Measurements from ENCODE around the gene TMEM258. TPM values are rescaled to one million over a fixed set of nuclear protein-coding genes. Genes with fewer than 3 reads are reported as not detected.

The TMEM258 gene
- polyA plus RNA-seq, 1 of the 3 experiments (the other 2 are of a cell fraction), result 454 TPM

- Histone ChIP-seq H3K27me3 (ENCODE audit: insufficient read depth) (no peaks in the 10 kb centered on the region), H3K9ac (peak overlapping the region; percentile 99), H4K20me1 (ENCODE audit: insufficient read depth) (no peaks in the 10 kb centered on the region; the same call in 1 of the 2 replicates), H2AFZ (ENCODE audit: low read depth) (peak overlapping the region; percentile 85), H3K27ac (ENCODE audit: low read depth in 2 of 2, low read length in 1 of 2) (peak overlapping the region; percentile 99 to 100), H3K4me2 (peak overlapping the region; percentile 91), H3F3A (replicated peaks; ENCODE audit: insufficient read depth) (peaks cover 18% of the 10 kb centered on the region), H3K4me3 (ENCODE audit: low read depth in 2 of 2, low read length in 1 of 2) (peak overlapping the region; percentile 95 to 98), H3K79me2 (ENCODE audit: insufficient read depth) (peaks cover 84% of the 10 kb centered on the region), H3K36me3 (replicated peaks in 1 of 2; ENCODE audit: control insufficient read depth in 1 of 2, insufficient read depth in 2 of 2, low read length in 1 of 2) (peaks cover 23 to 38% of the 10 kb centered on the region in 2 experiments), H3K9me2 (no peaks in the 10 kb centered on the region), H3K9me3 (no peaks in the 10 kb centered on the region), H3K4me1 (ENCODE audit: control insufficient read depth in 1 of 2, insufficient read depth in 2 of 2, low read depth in 1 of 2, low read length in 1 of 2) (peaks cover 5 to 19% of the 10 kb centered on the region in 2 experiments; a peak in 3 of 4 replicates)
- DNase-seq, result peak; percentile 55
- ChIA-PET POLR2A (interaction anchor here (0.7 to 2.3 kb wide), 12 partner anchors 10 to 431 kb away, joined by 3 to 47 read pairs (median 4); partner anchors contain the start of genes FADS1, FADS2 and TMEM138), CTCF (interaction anchor here (1.0 to 12.0 kb wide), 11 partner anchors 10 to 315 kb away, joined by 3 to 285 read pairs (median 4); partner anchors contain the start of genes FADS1 and MYRF)
- no peak for TF ChIP-seq RCOR1 (IDR thresholded peaks at IDR 0.05; ENCODE audit: low read length)
- TF ChIP-seq, protein P1, sequence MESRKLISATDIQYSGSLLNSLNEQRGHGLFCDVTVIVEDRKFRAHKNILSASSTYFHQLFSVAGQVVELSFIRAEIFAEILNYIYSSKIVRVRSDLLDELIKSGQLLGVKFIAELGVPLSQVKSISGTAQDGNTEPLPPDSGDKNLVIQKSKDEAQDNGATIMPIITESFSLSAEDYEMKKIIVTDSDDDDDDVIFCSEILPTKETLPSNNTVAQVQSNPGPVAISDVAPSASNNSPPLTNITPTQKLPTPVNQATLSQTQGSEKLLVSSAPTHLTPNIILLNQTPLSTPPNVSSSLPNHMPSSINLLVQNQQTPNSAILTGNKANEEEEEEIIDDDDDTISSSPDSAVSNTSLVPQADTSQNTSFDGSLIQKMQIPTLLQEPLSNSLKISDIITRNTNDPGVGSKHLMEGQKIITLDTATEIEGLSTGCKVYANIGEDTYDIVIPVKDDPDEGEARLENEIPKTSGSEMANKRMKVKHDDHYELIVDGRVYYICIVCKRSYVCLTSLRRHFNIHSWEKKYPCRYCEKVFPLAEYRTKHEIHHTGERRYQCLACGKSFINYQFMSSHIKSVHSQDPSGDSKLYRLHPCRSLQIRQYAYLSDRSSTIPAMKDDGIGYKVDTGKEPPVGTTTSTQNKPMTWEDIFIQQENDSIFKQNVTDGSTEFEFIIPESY (IDR thresholded peaks at IDR 0.05; ENCODE audit: borderline replicate concordance, low read depth), result no peak
- TF ChIP-seq FOXJ3 (CRISPR knock-in tag; IDR thresholded peaks at IDR 0.05), result no peak
- TF ChIP-seq, protein P2, sequence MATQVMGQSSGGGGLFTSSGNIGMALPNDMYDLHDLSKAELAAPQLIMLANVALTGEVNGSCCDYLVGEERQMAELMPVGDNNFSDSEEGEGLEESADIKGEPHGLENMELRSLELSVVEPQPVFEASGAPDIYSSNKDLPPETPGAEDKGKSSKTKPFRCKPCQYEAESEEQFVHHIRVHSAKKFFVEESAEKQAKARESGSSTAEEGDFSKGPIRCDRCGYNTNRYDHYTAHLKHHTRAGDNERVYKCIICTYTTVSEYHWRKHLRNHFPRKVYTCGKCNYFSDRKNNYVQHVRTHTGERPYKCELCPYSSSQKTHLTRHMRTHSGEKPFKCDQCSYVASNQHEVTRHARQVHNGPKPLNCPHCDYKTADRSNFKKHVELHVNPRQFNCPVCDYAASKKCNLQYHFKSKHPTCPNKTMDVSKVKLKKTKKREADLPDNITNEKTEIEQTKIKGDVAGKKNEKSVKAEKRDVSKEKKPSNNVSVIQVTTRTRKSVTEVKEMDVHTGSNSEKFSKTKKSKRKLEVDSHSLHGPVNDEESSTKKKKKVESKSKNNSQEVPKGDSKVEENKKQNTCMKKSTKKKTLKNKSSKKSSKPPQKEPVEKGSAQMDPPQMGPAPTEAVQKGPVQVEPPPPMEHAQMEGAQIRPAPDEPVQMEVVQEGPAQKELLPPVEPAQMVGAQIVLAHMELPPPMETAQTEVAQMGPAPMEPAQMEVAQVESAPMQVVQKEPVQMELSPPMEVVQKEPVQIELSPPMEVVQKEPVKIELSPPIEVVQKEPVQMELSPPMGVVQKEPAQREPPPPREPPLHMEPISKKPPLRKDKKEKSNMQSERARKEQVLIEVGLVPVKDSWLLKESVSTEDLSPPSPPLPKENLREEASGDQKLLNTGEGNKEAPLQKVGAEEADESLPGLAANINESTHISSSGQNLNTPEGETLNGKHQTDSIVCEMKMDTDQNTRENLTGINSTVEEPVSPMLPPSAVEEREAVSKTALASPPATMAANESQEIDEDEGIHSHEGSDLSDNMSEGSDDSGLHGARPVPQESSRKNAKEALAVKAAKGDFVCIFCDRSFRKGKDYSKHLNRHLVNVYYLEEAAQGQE (IDR thresholded peaks at IDR 0.05; ENCODE audit: low read depth, low read length), result no peak
- TF ChIP-seq MXI1 (IDR thresholded peaks at IDR 0.05; ENCODE audit: low read depth, low read length), result peak; percentile 6; the same call in 1 of the 2 replicates
- TF ChIP-seq CTCF (IDR thresholded peaks at IDR 0.05), result no peak
- no peak for TF ChIP-seq ELF1 (IDR thresholded peaks at IDR 0.05)
- TF ChIP-seq RFX5 (IDR thresholded peaks at IDR 0.05; ENCODE audit: low read length), result no peak
- TF ChIP-seq TAF1 (IDR thresholded peaks at IDR 0.05; ENCODE audit: borderline replicate concordance, low read depth, low read length), result no peak
- 3% methylated on average over 29 of the region's 29 CpGs for WGBS (ENCODE audit: low lambda C conversion rate)
Measured at GRCh38 chr11:61793083-61793828, 857 bp upstream of the TMEM258 start.

All from SK-N-SH (cell line).